ENCODE measurements around the gene SH2D7. TPM values are rescaled to one million over a fixed set of nuclear protein-coding genes. Genes with fewer than 3 reads are reported as not detected.

The SH2D7 gene
- total and polyA plus RNA-seq, 2 experiments from 2014 or later = not detected

DNA sequence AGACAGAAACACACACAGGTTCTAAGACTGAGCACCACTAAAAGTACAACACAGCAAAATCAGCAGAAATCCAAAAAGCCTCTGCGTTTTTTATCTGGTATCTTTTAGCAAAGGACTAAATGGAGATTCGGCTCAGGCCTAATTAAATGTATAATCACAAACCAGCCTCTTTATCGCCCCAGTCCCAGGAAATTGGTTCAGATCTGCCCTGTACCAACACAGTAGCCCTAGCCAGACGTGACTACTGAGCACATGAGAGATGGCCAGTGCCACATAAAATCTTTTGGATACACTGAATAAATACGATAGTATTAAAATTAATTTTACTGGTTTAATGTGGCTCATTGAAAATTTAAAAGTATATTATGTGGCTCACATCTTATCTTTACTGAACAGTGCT, 34.6 kb upstream of the SH2D7 start:
- H3K4me1 ChIP-seq (ENCODE audit: insufficient read depth) = peaks cover 42% of the 10 kb centered on the region
- TF ChIP-seq EZH2phosphoT487 (IDR thresholded peaks at IDR 0.05; ENCODE audit: insufficient read depth, low read depth) = no peak
- TF ChIP-seq EZH2 (IDR thresholded peaks at IDR 0.05; ENCODE audit: insufficient read depth, poor library complexity, severe bottlenecking) = no peak
- no peak overlapping the region for H3K4me3 ChIP-seq
- no peaks in the 10 kb centered on the region for H3K27me3 ChIP-seq (replicated peaks; ENCODE audit: insufficient read depth)
- 73% methylated on average over 5 of the region's 5 CpGs for WGBS, 2 experiments (ENCODE audit: low coverage in 1 of 2, low lambda C conversion rate in 2 of 2, missing lambda C conversion rate in 2 of 2)
- H3K9me2 ChIP-seq (ENCODE audit: insufficient read depth) = no peaks in the 10 kb centered on the region
- H4K20me1 ChIP-seq (ENCODE audit: insufficient read depth) = 0 out of 2 replicates have a peak, but pooled peaks cover 3% of the 10 kb centered on the region
- 0 out of 2 replicates have a peak, but pooled peaks cover 8% of the 10 kb centered on the region for H3K36me3 ChIP-seq (ENCODE audit: low read depth)
- no peaks in the 10 kb centered on the region for H3K9me3 ChIP-seq (ENCODE audit: low read depth)
- no peak overlapping the region for H2AFZ ChIP-seq
- DNase-seq = no peak
- peaks cover 6% of the 10 kb centered on the region; the same call in 1 of the 2 replicates for H3F3A ChIP-seq (ENCODE audit: insufficient read depth)
- peaks cover 97% of the 10 kb centered on the region for H3K79me2 ChIP-seq (ENCODE audit: insufficient read depth)
- H3K27ac ChIP-seq = no peak overlapping the region
- no peak overlapping the region for H3K4me2 ChIP-seq (ENCODE audit: unreplicated experiment)
- no peak overlapping the region for H3K9ac ChIP-seq
- in situ Hi-C loops (cut with MboI) = no loop called here

DNA sequence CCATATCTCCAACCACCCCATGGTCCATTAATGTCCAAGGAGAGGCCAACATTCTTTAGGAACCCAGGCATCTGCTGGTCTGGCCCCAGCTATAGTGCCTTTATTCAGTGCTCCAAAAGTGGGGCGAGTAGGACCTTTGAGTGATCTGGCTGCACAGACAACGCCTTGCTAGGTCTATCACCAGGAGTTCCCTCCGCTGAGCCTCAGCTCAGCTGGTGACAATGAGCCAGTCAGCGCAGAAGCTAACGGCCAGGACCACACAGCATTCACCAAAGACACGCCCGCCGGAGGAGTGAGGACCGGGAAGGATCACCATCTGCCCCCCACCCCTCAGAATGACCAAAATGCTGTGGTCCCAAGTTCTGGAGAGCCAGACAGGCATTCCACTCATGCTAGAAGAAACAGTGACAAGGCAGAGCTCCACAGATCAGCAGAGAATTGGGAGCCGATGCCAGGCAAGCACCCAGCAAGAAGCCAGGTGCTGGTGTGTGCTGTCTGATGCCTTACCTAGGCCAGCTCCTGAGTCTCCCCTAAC, 33.9 kb upstream of the SH2D7 start:
- TF ChIP-seq EZH2phosphoT487 (IDR thresholded peaks at IDR 0.05; ENCODE audit: insufficient read depth, low read depth) = no peak
- TF ChIP-seq EZH2 (IDR thresholded peaks at IDR 0.05; ENCODE audit: insufficient read depth, poor library complexity, severe bottlenecking) = no peak
- no peaks in the 10 kb centered on the region for H3K9me3 ChIP-seq (ENCODE audit: low read depth)
- H3K4me1 ChIP-seq (ENCODE audit: insufficient read depth) = peaks cover 47% of the 10 kb centered on the region
- H4K20me1 ChIP-seq (ENCODE audit: insufficient read depth) = 0 out of 2 replicates have a peak, but pooled peaks cover 3% of the 10 kb centered on the region
- H3K9me2 ChIP-seq (ENCODE audit: insufficient read depth) = no peaks in the 10 kb centered on the region
- 56 to 58% methylated on average over 10 of the region's 10 CpGs for WGBS, 2 experiments (ENCODE audit: low coverage in 1 of 2, low lambda C conversion rate in 2 of 2, missing lambda C conversion rate in 2 of 2)
- H3K4me3 ChIP-seq = no peak overlapping the region
- H3K36me3 ChIP-seq (ENCODE audit: low read depth) = 0 out of 2 replicates have a peak, but pooled peaks cover 2% of the 10 kb centered on the region
- H2AFZ ChIP-seq = no peak overlapping the region
- H3K9ac ChIP-seq = no peak overlapping the region
- H3K27ac ChIP-seq = no peak overlapping the region
- peaks cover 13% of the 10 kb centered on the region; the same call in 1 of the 2 replicates for H3F3A ChIP-seq (ENCODE audit: insufficient read depth)
- H3K79me2 ChIP-seq (ENCODE audit: insufficient read depth) = peaks cover 97% of the 10 kb centered on the region
- in situ Hi-C loops (cut with MboI) = no loop called here
- no peak for DNase-seq
- H3K27me3 ChIP-seq (replicated peaks; ENCODE audit: insufficient read depth) = no peaks in the 10 kb centered on the region
- peak overlapping the region; percentile 11 for H3K4me2 ChIP-seq (ENCODE audit: unreplicated experiment)

DNA sequence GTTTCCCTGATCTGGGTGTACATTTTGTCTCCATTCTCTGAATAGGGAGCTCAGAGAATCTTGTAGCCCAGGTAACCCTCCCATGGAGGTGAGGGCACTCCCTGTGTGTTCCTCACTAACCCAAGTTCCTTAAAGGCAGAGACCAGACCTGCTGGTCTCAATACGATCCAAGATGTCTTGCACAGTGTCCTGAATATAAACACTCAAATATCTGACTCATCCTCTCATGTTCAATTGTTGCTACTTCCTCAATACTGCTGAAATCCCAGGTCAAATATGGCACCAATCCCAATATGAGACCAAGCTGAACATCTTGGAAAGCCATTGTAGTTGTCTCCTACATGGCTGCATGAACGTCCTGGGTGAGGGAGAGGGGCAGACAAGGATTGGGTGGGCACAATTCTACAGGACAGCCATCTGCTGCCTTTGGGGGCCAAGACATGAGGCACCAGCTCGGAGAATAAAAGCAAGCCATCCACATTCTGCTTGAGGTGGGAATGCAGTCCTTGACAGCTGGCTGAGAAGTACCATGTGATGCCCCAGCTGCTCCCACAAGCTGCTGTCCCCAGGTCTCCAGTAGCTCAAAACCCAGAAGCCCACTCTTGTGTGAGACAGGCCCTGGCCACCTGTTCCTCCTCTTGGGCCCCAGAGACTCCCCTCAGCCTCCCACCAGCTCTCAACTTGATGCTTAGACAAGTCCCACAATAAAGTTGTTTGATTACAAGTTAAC, 33.1 kb upstream of the SH2D7 start:
- in situ Hi-C loops (cut with MboI) = no loop called here
- peaks cover 55% of the 10 kb centered on the region for H3K4me1 ChIP-seq (ENCODE audit: insufficient read depth)
- 0 out of 2 replicates have a peak, but pooled peaks cover 3% of the 10 kb centered on the region for H4K20me1 ChIP-seq (ENCODE audit: insufficient read depth)
- H2AFZ ChIP-seq = no peak overlapping the region
- peak; percentile 15 for DNase-seq
- peaks cover 21% of the 10 kb centered on the region for H3F3A ChIP-seq (ENCODE audit: insufficient read depth)
- no peak overlapping the region for H3K4me3 ChIP-seq
- H3K79me2 ChIP-seq (ENCODE audit: insufficient read depth) = peaks cover 97% of the 10 kb centered on the region
- H3K4me2 ChIP-seq (ENCODE audit: unreplicated experiment) = peak overlapping the region; percentile 11
- H3K9me3 ChIP-seq (ENCODE audit: low read depth) = no peaks in the 10 kb centered on the region
- H3K9me2 ChIP-seq (ENCODE audit: insufficient read depth) = no peaks in the 10 kb centered on the region
- H3K27me3 ChIP-seq (replicated peaks; ENCODE audit: insufficient read depth) = no peaks in the 10 kb centered on the region
- H3K36me3 ChIP-seq (ENCODE audit: low read depth) = no peaks in the 10 kb centered on the region
- TF ChIP-seq EZH2phosphoT487 (IDR thresholded peaks at IDR 0.05; ENCODE audit: insufficient read depth, low read depth) (no peak), EZH2 (IDR thresholded peaks at IDR 0.05; ENCODE audit: insufficient read depth, poor library complexity, severe bottlenecking) (no peak)
- whole genome bisulfite sequencing, 2 experiments (ENCODE audit: low coverage in 1 of 2, low lambda C conversion rate in 2 of 2, missing lambda C conversion rate in 2 of 2) = 43 to 47% methylated on average over 3 of the region's 3 CpGs
- no peak overlapping the region for H3K27ac ChIP-seq
- no peak overlapping the region for H3K9ac ChIP-seq

DNA sequence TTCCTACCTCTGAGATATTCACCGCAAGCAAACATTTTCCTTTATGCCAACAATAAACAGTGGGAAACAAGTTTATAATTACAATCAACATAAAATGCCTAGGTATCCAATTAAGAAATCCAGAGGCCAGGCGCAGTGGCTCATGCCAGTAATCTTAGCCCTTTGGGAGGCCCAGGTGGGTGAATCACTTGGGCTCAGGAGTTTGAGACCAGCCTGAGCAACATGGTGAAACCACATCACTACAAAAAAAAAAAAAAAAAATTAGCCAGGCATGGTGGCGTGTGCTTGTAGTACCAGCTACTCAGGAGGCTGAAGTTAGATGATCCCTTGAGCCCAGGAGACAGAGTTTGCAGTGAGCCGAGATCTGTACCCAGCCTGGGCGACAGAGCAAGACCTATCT, 32.1 kb upstream of the SH2D7 start:
- Histone ChIP-seq H3K27me3 (replicated peaks; ENCODE audit: insufficient read depth) (no peaks in the 10 kb centered on the region), H3K79me2 (ENCODE audit: insufficient read depth) (peaks cover 88% of the 10 kb centered on the region), H3K9ac (no peak overlapping the region), H3K9me2 (ENCODE audit: insufficient read depth) (no peaks in the 10 kb centered on the region), H3K27ac (no peak overlapping the region), H4K20me1 (ENCODE audit: insufficient read depth) (no peaks in the 10 kb centered on the region), H2AFZ (no peak overlapping the region), H3K9me3 (ENCODE audit: low read depth) (no peaks in the 10 kb centered on the region), H3K36me3 (ENCODE audit: low read depth) (no peaks in the 10 kb centered on the region), H3K4me1 (ENCODE audit: insufficient read depth) (peaks cover 65% of the 10 kb centered on the region), H3K4me3 (no peak overlapping the region), H3F3A (ENCODE audit: insufficient read depth) (peaks cover 30% of the 10 kb centered on the region), H3K4me2 (ENCODE audit: unreplicated experiment) (no peak overlapping the region)
- in situ Hi-C loops (cut with MboI) = no loop called here
- 93 to 97% methylated on average over 5 of the region's 5 CpGs for WGBS, 2 experiments (ENCODE audit: low coverage in 1 of 2, low lambda C conversion rate in 2 of 2, missing lambda C conversion rate in 2 of 2)
- no peak for DNase-seq
- TF ChIP-seq EZH2 (IDR thresholded peaks at IDR 0.05; ENCODE audit: insufficient read depth, poor library complexity, severe bottlenecking) (no peak), EZH2phosphoT487 (IDR thresholded peaks at IDR 0.05; ENCODE audit: insufficient read depth, low read depth) (no peak)

All from GM23248 (cell line).